ENCODE measurements around the gene WIPF3.
A peak's percentile ranks its signal among the peaks of the same experiment; 100 is the strongest.

The WIPF3 gene

GRCh38 chr7:29918850-29919249 lies 112.5 kb downstream of the WIPF3 start:
- DNase-seq: no peak

- DNase-seq: no peak
These were observed 113.5 kb downstream of the WIPF3 start for GRCh38 chr7:29919790-29920189.

GRCh38 chr7:29920491-29920890 lies 114.2 kb downstream of the WIPF3 start:
- DNase-seq: no peak

DNA sequence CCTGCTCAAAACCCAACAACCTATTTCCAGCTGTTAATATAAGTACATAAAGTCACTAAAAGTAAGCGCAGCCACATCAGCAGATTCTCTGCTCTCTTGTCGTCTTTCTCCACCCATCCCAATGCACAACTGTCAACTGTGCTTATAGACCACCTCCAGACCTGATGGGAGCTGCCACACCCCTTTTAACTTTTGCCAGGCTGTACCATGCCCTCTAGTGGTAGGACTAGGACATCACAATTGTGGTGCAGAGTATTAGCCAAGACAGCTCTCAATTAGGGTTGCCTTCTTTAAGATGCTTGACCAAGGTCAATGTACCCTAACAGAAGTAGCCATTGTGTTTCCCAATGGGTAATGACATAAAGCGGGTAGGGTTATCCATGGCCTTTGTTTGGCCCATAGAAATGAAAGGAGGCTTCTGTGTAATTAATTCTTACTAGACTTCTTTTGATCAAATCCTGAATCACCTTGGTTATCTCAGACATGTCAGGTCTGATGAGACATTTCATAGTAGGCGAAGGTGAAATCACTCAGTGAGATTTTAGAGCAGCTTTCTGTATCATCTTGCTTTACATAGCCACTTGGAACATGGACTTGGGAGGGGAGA lies 115.2 kb downstream of the WIPF3 start:
- peak in 1 of 2 donors; percentile 46 for DNase-seq

- no peak for DNase-seq
These were observed 116.8 kb downstream of the WIPF3 start for GRCh38 chr7:29922921-29923700.

DNA sequence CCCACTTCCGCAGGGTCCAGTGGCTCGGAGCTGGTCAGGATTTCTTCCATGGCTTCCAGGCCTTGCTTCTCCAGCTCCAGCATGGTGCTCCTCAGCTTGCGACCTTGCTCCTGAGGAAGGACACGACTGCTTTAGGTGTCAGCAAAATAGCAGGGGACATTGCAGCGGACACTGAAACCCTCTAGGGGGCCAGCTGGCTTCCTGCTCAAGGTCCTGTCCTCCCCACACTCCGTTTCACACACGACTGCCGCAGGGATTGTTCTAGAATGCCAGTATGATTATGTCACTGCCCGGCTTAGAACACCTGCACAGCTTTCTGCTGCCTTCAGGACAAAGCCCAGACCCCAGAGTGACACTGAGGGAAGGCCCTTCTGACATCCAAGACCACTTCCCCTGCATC lies 117.7 kb downstream of the WIPF3 start:
- DNase-seq: no peak

- no peak for DNase-seq
These were observed 118.4 kb downstream of the WIPF3 start for GRCh38 chr7:29924684-29925083.

- DNase-seq: no peak
These were observed 119.9 kb downstream of the WIPF3 start for GRCh38 chr7:29926216-29926615.

- no peak for DNase-seq
These were observed 120.4 kb downstream of the WIPF3 start for GRCh38 chr7:29926741-29927140.

GRCh38 chr7:29929018-29929807 lies 122.9 kb downstream of the WIPF3 start:
- DNase-seq: no peak

DNA sequence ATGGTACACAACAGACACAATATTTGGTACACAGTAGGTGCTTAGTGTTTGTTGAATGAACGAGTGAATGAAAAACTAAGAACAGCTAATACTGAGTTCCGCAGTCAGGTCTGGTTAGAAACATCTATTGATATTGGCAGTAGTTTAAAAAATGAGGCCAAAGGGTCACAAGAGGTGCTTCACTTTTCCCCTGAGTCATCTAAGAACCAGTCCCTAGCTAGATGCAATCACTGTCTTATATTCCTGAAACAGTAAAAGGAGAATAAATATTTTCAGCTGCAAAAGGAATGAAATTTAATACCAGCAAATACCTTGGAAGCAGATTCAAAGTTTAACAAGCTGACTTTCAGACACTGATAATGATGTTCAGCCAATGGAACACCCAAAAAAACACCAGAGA lies 128.8 kb downstream of the WIPF3 start:
- DNase-seq: no peak

DNA sequence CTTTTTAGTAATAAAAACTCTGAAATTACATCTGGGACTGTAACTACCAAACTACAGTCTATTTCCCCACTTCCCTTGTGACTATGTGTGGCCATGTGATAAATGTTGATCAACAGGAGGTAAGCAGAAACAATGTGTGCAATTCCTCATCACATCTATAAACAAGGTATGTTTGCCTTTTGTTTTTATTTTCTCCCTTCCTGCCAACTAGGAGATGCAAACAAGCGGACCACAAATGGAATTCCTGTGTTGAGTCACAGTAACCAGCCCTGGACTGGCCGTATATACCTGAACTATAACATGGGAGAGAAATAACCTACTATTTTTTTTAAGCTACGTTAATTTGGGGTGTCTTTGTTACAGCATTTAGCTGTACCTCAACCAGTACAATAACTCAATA lies 130.8 kb downstream of the WIPF3 start:
- no peak for DNase-seq

- no peak for DNase-seq
These were observed 133.9 kb downstream of the WIPF3 start for GRCh38 chr7:29940199-29940598.

GRCh38 chr7:29945259-29945809 lies 139.0 kb downstream of the WIPF3 start:
- no peak for DNase-seq

- no peak for DNase-seq
These were observed 140.3 kb downstream of the WIPF3 start for GRCh38 chr7:29946428-29947186.

GRCh38 chr7:29948587-29948986 lies 142.3 kb downstream of the WIPF3 start:
- DNase-seq: no peak

DNA sequence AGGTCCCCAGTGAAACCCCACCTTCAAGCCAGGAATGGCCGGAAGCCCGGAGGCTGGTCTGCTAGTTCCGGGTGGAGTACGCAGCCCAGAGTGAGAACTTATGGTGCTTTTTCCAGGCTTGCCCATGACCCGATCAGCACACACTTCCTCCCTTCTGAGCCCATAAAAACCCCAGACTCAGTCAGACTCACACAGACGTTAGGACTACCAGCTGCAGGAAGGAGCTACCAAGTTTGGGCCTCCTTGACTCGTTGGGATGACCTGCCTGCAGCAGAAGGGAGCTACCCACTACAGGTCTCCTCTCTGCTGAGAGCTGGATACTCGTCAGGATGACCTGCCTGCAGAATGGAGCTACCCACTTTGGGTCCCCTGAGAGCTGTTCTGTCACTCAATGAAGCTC lies 144.2 kb downstream of the WIPF3 start:
- DNase-seq: no peak

DNA sequence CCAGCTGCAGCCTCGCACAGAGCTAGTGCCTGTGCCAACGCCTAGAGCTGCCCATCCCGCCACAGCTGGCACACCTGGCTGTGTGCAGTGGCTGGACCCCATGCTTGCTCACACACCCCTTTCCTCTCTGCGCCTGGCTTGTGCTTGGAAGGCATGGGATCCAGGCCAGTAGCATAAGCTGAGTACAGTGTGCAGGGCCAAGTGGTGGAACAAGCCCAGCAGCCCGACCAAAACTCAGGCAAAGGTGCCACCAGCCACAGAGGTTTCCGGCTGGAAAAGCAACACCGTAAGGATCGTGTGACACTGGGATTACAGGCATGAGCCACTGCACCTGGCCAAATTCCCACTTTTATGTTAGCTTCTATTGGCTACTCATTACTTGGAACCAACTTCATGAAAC lies 144.9 kb downstream of the WIPF3 start:
- no peak for DNase-seq

- no peak for DNase-seq
These were observed 147.5 kb downstream of the WIPF3 start for GRCh38 chr7:29953726-29954347.

DNA sequence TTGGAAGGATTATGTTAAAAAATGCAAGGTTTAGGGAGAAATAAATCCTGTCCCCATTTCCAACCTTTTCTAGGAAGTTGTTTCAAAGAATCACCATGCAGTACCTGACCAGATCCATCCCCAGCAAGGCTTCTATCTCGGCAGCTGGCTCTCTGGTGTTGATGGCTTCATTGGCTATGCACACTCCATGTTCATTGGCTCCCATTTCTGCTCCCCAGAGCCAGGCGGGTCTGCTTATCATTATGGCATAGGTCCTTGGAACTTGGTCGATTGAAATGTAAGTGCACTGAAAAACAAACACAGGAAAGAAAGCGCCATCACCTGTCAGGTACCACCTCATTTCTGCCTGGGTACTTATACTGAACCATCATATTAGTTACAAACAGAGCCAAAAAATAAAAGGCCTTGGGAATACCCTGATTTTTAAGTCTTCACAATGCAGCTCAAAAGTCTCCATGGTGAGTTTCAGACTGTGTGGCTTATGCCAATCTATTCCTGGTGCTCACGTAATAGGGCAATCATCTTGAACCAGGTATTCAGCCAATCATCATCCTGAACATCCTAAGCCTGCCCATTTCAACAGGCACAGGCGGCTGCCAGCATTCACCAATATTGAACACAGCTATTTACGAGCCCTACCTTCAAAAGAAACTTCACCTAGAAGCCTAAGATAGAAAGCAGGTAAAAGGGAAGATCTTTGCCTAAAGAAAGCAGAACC lies 148.9 kb downstream of the WIPF3 start:
- DNase-seq: no peak

DNA sequence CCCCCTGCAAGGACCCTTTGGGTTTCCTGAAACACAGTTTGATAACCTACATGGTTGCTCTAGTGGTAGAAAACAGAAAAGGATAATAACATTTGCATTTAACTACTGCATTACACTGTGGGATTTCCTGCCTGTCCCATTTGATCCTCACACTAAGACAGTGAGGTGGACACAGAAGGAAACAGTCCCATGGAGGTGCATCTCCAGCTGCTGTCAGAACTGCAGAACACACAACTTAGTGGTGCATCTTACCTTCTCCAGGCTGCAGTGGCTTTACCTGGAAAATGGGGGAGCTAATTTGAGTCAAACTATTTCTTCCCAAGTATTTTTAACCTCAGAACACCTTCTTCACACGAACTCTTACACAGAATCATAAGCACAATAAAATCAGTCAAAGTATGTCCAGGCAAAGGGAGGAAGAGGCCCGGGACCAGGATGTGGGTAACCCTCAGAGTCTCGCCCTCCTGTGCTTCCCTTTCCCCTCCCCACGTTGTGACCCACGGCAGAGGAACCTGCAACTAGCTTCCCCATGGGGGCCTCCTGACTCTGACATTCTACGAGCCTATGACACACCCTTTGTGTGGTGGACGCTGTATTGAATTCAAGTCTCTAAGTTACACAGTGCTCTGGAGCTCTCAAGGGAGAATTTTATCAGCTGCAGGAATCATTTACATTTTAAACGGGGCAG lies 149.6 kb downstream of the WIPF3 start:
- DNase-seq: peak in 1 of 2 donors; percentile 49
